GM19395 (cell line): ENCODE measurements around the gene ZMYND8.

ENCODE experiments used
- ATAC-seq: cut with Tn5 transposase; IDR thresholded peaks from one replicate; pipeline ENCODE4 v1.9.1; 2021; ENCODE audit warnings: mild to moderate bottlenecking, moderate library complexity; ENCODE audit not compliant: unreplicated experiment

The ZMYND8 gene

DNA sequence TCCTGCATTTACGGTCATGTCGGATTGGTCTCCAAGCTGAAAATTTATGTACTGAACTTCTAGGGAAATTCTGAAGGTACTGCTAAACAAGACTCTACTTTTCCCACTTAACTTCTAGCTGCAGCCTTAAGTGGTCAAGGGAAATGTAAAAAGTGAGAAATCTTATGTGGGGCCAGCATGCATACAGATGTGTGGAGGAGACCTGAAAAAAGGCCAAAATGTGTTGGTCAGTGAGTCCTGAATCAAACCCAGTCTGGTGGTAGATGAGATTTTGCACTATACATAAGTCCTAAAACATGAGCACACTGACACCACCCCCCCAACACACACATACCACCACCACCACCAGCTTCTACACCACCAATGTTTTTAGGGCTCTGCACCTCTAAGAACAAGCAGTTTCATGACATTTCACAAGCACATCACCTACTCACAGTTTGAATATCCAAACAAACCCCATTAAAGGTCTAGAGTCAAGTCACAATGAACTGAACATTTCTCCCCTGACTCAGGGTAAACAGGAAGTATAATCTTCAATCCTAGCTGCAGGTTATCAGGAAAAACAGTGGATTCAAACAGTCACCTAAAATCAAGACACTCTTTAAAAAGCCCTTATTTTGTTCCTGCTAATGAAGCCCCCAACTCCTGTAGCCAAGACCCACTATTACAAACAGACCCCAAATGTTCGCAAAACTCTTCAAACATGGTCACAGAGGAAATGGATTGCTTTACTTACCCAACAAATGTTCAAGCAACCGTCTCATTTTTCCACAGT lies 1.6 kb downstream of the ZMYND8 start:
- no peak for ATAC-seq

DNA sequence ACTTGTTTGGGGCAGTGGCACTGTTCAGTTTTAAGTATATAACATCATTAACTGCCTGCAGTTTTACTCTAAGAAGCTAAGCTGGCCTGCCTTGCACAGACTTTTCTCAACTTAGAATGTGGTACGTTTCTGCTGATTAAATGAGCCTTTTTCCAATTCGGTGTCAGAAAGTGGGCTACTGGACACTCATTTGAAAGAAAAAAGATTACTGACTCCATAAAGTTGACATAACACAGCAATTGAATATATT lies 2.1 kb downstream of the ZMYND8 start:
- ATAC-seq, result no peak

DNA sequence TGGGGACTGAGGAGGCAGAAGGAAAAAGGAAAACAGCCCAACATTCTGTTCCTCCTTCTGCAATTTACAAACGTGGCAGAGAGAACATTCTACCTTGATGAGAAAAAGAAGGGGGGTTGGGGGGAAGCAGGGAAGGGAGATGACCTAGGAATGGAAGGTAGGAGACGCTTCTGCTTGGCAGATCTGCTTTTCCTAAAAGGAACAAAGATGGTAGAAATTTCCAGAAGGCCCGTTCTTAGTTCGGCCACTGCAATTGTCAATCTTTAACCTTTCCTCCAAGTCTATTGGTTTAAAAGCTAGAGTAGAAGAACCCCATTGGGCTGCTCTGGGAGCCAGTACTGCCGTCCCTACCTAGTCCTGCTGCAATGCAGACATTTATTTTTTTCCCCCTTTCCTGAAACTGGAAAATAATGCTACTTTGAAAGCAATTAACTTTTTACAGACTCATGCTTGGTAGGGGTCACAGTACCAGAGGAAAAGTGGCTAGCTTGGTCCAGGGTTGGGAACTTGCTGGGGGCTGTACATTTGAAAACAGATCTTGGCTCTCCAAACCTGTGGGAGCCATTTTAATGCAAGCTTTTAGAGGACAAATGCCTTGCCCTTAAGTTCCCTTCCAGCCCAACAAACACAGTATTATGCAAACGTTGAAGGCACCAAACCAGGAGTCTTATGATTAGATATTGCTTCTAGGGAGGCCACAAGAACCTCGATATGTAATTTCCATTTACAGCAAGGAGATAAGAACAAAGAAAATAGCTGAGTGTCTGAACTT lies 2.6 kb downstream of the ZMYND8 start:
- no peak for ATAC-seq

DNA sequence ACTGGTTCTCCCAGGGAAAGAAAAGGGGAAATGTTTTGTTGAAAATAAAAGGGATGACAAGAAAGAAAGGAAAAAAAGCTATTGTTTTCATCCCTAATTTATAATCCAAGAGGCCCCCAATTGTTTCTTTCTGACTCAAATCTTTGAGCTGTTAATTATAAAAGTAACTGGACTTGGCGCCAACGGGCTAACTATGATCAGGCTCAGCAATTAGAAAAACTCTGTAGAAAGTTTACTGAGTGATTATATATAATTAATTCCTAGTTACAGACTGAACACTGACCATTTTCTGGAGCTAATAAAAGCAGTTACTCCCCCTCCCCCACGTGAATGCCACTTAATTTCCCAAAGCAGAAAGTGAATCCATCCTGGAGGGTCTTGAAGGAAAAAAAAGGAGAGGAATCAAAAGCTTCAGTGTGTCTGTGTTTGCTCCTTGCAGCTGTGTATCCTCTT lies 3.2 kb downstream of the ZMYND8 start:
- ATAC-seq, result no peak

DNA sequence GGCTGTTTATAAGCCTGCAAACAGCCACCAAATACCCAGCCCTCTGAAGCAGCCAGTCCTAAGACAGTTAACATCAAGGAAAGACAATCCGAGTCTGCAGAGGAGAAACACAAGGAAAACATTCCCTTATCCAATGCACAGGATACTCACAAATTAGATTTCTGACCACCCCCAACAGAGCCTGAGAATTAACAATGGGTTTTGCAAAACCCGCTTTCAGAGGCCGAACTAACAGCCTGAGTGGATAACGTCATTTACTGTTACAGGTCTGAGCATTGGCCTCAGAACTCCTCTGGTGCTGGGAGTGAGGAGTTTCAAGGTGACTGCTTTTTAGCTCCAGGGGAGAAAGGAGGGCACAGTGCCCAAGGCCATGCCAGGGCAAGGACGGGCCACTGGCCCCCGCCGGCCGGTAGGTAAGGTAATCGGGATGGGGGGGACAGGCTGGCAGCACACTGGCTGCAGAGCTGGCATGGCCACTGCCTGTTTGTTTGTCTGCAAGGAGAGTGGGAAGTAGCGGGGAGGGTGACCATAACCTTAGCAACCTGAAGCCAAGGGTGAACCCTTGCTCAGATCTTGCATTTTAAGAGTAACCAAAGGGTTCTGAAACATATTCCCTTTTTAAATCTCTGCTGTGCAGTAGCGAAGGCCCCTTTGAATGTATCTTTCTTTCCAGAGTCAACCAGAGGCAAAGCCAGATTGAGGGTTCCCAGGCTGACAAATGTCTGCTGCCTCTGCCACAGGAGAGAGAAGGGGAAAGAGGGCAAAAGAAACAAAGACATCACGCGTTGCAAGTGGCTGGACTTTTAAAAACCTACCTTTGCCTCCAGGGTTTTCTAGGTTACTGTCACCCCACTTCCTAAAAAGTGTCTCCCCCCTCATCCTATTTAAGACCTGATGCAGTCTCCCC lies 3.9 kb downstream of the ZMYND8 start:
- ATAC-seq, result no peak

DNA sequence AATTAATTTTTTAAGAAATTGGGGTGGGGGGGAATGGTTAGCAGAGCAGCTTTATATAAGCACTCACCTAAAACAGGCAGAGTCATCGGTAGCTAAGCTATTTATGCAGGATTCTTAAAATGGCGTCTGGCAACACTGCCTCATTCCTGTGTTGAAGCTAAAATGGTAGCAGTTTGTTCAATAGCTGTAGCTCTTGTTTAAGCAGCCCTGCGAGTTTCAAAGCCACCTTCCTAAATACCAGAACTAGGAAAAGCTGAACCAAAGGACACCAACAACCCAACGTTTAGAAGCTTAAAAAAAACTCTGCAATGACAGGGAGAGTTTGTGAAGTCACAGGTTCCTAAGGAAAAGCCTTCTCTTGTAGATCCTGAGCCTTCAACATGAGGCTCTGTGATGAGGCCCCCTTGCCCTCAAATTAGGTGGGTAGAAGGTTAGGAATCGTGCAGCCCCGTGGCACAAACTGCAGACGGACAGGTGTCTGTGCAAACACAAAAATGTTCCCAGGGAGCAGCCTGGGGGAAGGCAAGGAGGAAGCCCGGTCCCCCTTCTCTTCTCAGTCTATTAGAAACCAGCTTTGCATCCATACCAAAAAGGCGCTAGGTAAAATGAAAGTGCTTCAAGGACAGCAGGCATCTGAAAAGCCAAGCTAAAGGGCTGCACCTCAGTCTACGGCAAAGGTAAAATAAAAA lies 4.7 kb downstream of the ZMYND8 start:
- ATAC-seq, result no peak

DNA sequence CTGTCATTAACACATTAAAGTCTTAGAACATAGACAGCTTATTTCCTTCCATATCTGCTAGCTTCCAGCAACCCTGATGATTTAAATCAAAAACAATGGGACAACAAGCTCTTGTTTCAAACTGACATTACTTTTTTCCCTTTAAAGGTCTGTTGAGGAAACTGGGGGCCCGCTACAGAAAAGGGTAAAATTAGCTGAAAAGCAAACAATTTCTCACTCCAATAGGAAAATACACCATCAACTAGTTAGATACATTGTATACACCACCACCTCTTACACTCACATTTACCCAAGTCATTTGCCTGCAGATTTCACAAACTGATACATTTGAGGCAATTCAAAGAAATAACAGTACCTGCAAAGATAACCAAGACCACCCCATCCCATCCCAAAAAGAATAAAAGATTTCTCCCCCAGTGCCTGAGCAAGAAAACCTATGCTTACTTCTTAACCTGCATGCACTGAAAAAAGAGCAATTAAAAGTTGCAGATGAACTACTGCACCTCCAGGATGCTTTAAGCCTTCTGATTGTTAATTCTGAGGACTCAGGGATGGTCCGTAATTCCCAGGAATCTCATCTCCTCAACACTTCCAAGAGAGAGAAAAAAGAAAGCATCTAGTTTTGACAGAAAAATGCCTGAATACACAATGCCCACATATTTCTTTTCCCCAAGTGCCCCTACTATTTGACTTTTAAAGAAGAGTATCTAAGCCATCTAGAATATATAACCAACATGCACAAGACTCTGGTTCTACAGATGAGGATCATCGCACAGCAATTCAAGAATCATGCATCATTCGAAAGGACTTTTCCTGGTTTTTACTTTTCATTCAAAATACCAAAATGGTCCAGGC lies 5.6 kb downstream of the ZMYND8 start:
- ATAC-seq, result no peak

DNA sequence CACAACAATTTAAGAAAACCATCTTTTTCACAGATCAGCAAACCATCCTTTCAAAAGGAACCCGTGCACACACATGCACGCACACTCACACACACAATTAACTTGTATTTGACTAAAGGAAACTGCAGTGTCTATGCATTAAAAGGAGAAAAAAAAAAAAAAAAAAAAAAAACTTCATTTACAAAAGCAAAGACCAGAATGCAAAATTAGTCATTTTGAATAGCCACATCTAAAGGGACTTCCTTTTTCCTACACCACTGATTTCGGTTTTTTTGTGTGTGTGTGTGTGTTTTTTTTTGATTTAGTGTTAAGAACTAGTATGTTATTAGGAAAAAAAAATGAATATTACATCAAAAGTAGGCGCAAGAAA lies 6.3 kb downstream of the ZMYND8 start:
- ATAC-seq, result no peak

DNA sequence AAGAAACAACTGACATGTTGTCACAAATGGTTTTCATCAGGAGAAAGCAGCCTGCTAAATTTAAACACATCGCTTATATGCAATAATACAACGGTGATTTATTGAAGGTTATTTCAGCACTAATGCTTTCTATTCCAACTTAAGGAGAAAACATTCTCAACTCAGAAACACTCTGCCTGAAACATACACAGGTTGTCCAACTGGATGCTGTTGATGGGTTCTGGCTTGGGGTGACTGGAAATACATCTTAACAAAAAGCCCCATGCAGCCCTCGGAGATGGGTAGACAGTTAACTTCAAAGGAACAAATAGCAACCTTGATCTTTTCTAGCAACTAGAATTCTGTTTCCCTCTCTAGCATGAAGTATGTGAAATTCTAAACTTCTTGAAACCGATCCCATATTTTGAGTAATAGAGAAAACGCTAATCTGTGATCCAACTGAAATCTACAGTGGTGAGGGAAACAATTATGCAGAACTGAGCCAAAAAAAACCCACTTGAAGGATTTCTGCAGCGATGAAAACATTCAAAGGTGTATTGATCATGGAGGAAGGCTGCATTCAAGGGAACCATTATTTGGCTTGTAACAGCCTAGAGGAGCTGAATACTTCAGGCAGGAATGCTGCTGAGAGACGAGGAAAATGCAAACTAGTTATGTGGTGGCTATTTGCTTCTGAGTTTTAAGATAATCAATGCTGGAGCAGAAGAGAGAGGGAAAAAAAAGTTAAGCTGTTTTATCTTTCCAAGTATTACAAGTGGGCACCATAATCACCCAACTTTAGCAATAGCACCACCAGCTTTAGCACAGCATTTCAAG lies 6.9 kb downstream of the ZMYND8 start:
- ATAC-seq, result no peak

DNA sequence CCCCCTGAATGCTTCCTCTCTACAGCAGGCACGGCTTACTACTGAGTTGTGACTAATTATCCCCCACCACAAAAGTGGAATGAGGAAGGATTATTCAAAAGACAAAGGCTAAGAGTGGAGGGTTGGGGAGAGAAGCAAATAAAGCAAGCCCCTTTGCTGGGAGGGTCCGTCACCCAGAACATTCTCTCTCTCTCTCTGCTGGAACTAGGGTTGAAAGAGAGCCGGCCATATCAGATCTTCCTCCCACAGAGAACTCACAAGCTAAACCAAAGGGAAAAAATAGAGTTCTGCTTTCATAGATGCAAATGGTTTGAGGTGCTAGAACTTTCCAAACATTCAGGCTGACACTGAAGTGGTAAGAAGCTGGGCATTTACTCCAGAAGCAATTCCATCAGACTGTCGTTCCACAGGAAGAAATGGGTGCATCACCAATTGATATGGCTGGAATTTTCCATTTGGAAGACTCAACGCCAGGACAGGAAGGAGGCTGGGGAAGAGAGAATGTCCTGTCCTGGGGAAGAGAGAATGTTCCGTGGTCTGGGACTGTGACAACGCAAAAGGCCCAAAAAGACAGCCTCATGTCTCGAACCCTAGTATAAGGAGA lies 7.9 kb downstream of the ZMYND8 start:
- no peak for ATAC-seq

DNA sequence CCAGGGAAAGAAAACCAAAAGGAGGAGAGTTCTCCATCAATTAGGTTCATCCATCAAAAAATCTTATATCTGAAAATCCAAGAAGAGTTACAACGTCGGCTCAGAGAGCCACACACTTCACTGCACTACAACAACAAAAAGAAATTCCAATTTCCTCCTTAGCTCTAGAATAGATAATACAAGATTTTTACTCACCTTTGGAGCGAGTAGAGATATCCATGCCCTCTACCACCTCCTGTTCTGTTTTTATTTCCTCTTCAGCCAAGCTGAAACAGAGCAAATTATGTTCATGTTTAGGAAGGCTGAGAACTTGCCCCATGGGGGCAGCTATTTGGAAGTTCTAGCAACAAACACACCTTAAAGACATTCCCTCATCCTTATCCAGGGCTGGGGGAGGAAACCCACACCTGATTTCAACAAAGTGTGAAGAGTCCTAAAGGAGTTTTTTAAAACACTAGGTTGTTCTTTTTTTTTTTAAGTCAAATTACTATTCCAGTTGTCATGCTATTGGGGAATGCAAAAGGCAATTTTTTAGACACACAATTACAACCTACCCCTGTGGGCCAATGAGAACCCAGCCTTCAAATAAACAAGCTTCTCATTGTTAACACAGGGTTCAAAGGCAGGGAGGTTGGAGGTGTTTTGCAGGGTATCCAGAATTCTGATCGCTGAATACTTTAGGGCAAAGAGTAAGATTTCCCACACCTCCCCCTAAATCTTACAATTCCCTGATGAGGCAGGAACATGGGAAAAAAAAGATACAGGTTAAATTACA lies 8.7 kb downstream of the ZMYND8 start:
- ATAC-seq, result no peak

DNA sequence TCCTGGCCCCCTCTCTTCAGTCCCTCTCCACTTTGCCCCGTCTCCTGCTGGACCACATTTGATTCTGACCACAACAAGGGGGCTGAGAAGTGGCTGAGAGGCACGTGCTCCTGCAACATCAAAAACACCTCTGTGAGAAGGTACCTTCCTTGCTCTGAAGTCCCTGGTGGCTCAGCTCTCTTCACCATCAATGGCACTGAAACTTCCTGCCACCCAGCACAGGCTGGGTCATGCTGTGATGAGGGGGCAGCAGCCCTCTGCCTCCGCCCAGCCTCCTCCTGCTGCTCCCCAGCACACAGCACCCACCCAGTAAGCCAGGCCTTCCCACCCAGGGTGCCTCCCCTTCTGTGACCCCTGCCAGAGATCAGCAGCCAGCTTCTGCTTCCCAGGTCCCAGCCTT lies 10.3 kb downstream of the ZMYND8 start:
- no peak for ATAC-seq

DNA sequence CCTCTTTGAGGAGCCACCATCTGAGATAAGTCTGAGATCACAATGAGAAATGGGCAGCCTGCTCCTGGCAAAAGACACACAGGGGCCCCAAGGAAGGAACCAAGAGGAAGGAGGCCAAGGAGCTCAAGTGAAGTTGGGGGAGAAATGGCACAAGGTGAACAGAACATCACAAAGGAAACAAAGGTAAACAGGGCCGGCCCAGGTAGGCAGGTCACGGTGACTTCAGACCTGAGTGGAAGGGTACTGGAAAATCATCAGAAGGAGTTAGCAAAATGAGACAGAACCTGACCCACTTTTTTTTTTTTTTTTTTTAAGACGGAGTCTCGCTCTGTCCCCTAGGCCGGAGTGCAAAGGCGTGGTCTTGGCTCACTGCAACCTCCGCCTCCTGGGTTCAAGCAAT lies 11.3 kb downstream of the ZMYND8 start:
- ATAC-seq, result no peak

DNA sequence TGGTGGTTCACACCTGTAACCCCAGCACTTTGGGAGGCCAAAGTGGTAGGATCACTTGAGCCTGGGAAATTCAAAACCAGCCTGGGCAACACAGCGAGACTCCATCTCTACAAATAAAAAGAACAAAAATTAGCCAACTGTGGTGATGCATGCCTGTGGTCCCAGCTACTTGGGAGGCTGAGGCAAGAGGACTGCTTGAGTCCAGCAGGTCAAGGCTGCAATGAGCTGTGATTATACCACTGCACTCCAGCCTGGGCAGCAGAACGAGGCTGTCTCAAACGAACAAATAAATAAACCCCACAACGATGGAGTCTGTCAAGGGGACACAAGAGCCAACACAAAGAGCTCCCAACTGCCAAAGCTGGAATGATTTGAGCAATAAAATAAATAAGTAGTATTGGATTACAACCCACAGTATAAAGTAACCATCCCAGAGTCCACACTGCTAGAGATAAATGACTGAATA lies 13.5 kb downstream of the ZMYND8 start:
- ATAC-seq, result no peak

DNA sequence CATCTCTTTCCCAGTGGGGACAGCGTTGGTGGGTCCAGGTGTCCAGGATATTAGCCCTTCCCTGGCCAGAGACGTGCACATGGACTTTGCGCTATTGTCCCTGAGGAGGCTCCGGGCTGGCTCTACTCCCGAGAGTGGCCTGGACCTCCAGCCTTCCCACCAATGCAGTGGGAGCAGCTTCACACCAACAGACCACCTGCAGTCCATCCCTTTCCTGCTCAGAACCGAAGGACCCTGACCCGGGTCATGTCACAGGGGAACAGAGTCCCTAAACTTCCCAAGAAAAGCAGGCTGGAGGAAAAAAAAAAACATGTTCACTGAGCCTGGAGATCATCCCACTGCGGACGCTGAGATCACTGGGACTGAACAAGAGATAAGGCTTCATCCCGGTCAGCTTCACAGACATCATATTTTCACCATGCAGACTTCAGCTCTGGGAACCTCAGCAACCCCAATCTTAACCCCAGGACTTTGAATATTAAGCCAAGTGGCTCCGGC lies 18.3 kb downstream of the ZMYND8 start:
- ATAC-seq, result no peak

DNA sequence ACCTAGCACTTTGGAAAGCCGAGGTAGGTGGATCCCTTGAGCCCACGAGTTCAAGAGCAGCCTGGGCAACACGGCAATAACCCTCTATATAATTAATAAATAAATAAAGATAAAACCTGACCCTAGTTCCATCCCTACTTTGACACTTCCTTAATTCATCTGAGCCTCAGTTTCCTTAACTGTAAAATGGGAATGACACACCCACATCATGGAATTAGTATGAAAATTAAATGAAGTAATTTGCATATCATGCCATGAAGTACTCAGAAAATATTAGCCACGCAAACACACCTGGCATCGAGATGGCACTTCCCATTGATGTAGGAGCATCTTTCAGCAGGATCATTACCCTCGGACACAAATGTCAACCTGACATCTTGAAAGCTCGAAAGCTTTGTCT lies 19.1 kb downstream of the ZMYND8 start:
- no peak for ATAC-seq

DNA sequence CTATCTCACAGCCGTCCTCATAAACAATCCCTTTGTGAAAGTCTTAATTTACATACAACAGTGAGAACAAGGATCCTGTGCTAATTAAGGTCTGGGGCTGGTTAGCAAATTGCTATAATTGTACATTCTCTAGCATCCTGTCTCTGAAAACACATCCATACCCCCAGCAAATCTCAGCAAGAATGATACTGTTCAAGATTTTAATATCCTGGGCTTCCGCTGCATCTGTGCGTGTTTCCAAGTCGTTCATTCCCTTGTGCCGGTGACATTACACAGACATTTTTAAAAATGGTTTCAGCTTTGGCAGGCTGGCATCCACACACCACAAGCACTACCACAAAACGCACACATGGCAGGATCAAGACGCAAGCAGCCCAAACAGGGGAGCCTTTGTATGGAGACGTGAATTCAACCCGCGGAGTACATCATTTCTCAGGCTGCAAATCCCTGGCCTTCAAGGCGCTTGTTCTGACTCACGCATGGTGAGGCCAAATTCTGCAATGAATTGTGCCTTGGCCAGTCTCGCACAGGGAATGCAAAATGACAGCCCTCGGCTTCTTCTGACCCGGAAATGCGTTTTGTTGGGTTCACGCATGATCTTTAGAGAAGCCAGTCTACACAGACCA lies 20.3 kb downstream of the ZMYND8 start:
- no peak for ATAC-seq
